GM23338 (cell line): ENCODE measurements around the gene GUCY1A2. TPM values are rescaled to one million over a fixed set of nuclear protein-coding genes. Genes with fewer than 3 reads are reported as not detected.

Source experiments
- ATAC-seq: fragments of 200-7000 bp; cut with Tn5 transposase; 3 replicates; pipeline ENCODE4 v1.9.1; 2020
- DNase-seq: peaks from one replicate; pipeline ENCODE4 v3.0.0-alpha.2; 2015; ENCODE audit warnings: low spot score
- H2AFZ ChIP-seq: fragments of 200-600 bp; sonication (generic); 2 replicates; pipeline ENCODE4 v1.8.0; 2016; ENCODE audit warnings: antibody characterized with exemption, mild to moderate bottlenecking, moderate library complexity
- H3F3A ChIP-seq: fragments of 200-600 bp; sonication (generic); replicated peaks from 2 replicates; pipeline ENCODE4 v1.8.0; 2017; ENCODE audit warnings: antibody characterized with exemption, mixed run types, low read depth
- H3K27ac ChIP-seq: fragments of 200-600 bp; sonication (generic); 2 replicates; pipeline ENCODE4 v1.6.1; 2016; ENCODE audit warnings: low read depth
- H3K27me3 ChIP-seq: fragments of 200-600 bp; sonication (generic); 2 replicates; pipeline ENCODE4 v1.8.0; 2016; ENCODE audit warnings: mild to moderate bottlenecking, mixed run types, moderate library complexity; ENCODE audit not compliant: insufficient read depth
- H3K36me3 ChIP-seq: fragments of 200-600 bp; sonication (generic); 2 replicates; pipeline ENCODE4 v1.8.0; 2016; ENCODE audit warnings: mild to moderate bottlenecking; ENCODE audit not compliant: insufficient read depth
- H3K4me1 ChIP-seq: fragments of 200-600 bp; sonication (generic); 2 replicates; pipeline ENCODE4 v1.8.0; 2016; ENCODE audit warnings: mild to moderate bottlenecking, moderate library complexity; ENCODE audit not compliant: insufficient read depth
- H3K4me2 ChIP-seq: fragments of 200-600 bp; sonication (generic); 2 replicates; pipeline ENCODE4 v1.7.1; 2017; ENCODE audit warnings: mixed run types
- H3K4me3 ChIP-seq: fragments of 200-600 bp; sonication (generic); 2 replicates; pipeline ENCODE4 v1.6.1; 2016; ENCODE audit warnings: mixed run types
- H3K79me2 ChIP-seq: fragments of 200-600 bp; sonication (generic); replicated peaks from 2 replicates; pipeline ENCODE4 v1.8.0; 2017; ENCODE audit warnings: mild to moderate bottlenecking; ENCODE audit not compliant: insufficient read depth
- H3K9me2 ChIP-seq: fragments of 200-600 bp; sonication (generic); 2 replicates; pipeline ENCODE4 v1.8.0; 2017; ENCODE audit not compliant: insufficient read depth
- H4K20me1 ChIP-seq: fragments of 200-600 bp; sonication (generic); replicated peaks from 2 replicates; pipeline ENCODE4 v1.8.0; 2017; ENCODE audit warnings: mild to moderate bottlenecking; ENCODE audit not compliant: insufficient read depth
- H3K27ac Mint-ChIP-seq: 2 replicates; pipeline ENCODE4 v1.8.0; 2020; ENCODE audit warnings: inconsistent platforms, mild to moderate bottlenecking, moderate library complexity, mixed read lengths
- H3K27me3 Mint-ChIP-seq: 3 replicates; pipeline ENCODE4 v1.8.0; 2022; ENCODE audit warnings: low read depth, mild to moderate bottlenecking, moderate library complexity, mixed read lengths, inconsistent platforms; ENCODE audit not compliant: insufficient read depth, poor library complexity
- H3K36me3 Mint-ChIP-seq: 3 replicates; pipeline ENCODE4 v1.8.0; 2021; ENCODE audit warnings: low read depth, mild to moderate bottlenecking, inconsistent platforms, moderate library complexity, mixed read lengths
- H3K4me1 Mint-ChIP-seq: 3 replicates; pipeline ENCODE4 v1.8.0; 2020; ENCODE audit warnings: mild to moderate bottlenecking, inconsistent platforms, mixed read lengths
- H3K4me3 Mint-ChIP-seq: 3 replicates; pipeline ENCODE4 v1.8.0; 2021; ENCODE audit warnings: moderate library complexity, mild to moderate bottlenecking, inconsistent platforms, mixed read lengths
- H3K9me3 Mint-ChIP-seq: 3 replicates; pipeline ENCODE4 v1.8.0; 2020; ENCODE audit warnings: moderate library complexity, mild to moderate bottlenecking, inconsistent platforms, mixed read lengths
- CREB1 ChIP-seq: fragments of 250-450 bp; sonication (Bioruptor Pico); IDR thresholded peaks from 2 replicates; pipeline ENCODE4 v1.5.0; 2020; ENCODE audit warnings: low read depth, mild to moderate bottlenecking, moderate library complexity
- CTCF ChIP-seq, 2 experiments: fragments of 200-600 bp in 1 of 2; sonication (generic) in 1 of 2; conservative IDR thresholded peaks; 2 replicates each; pipeline versions ENCODE4 v1.5.1 to v1.6.1; 2016 to 2017; ENCODE audit warnings: antibody characterized with exemption in 2 of 2, low read depth in 2 of 2, mild to moderate bottlenecking in 2 of 2, moderate library complexity in 1 of 2
- ETS1 ChIP-seq: IDR thresholded peaks from 2 replicates; pipeline ENCODE4 v1.6.1; 2016; ENCODE audit warnings: antibody characterized with exemption
- EZH2 ChIP-seq: fragments of 200-600 bp; sonication (generic); IDR thresholded peaks from one replicate; pipeline ENCODE4 v1.8.0; 2017; ENCODE audit warnings: antibody characterized with exemption, mild to moderate bottlenecking, low read depth; ENCODE audit not compliant: unreplicated experiment
- EZH2phosphoT487 ChIP-seq: fragments of 200-600 bp; sonication (generic); IDR thresholded peaks from one replicate; pipeline ENCODE4 v1.8.1; 2018; ENCODE audit warnings: antibody characterized with exemption; ENCODE audit not compliant: unreplicated experiment
- JUNB ChIP-seq: IDR thresholded peaks from one replicate; pipeline ENCODE4 v1.6.1; 2016; ENCODE audit warnings: antibody characterized with exemption; ENCODE audit not compliant: unreplicated experiment
- NANOG ChIP-seq: IDR thresholded peaks from 2 replicates; pipeline ENCODE4 v1.6.1; 2016; ENCODE audit warnings: antibody characterized with exemption, borderline replicate concordance
- POLR2AphosphoS5 ChIP-seq: IDR thresholded peaks from 2 replicates; pipeline ENCODE4 v1.6.1; 2016; ENCODE audit warnings: antibody characterized with exemption, low read depth
- REST ChIP-seq: IDR thresholded peaks from one replicate; pipeline ENCODE4 v1.6.1; 2018; ENCODE audit warnings: antibody characterized with exemption; ENCODE audit not compliant: unreplicated experiment
- STAT1 ChIP-seq: IDR thresholded peaks from one replicate; pipeline ENCODE4 v1.6.1; 2016; ENCODE audit warnings: antibody characterized with exemption; ENCODE audit not compliant: unreplicated experiment
- ZNF114 ChIP-seq: fragments of 250-450 bp; sonication (Bioruptor Pico); IDR thresholded peaks from 2 replicates; pipeline ENCODE4 v1.5.0; 2020; ENCODE audit warnings: mild to moderate bottlenecking, moderate library complexity
- ZNF331 ChIP-seq: fragments of 250-450 bp; sonication (Bioruptor Pico); IDR thresholded peaks from 2 replicates; pipeline ENCODE4 v1.5.0; 2020; ENCODE audit warnings: low read depth, mild to moderate bottlenecking, moderate library complexity
- ZNF462 ChIP-seq: fragments of 250-450 bp; sonication (Bioruptor Pico); IDR thresholded peaks from 2 replicates; pipeline ENCODE4 v1.5.0; 2020; ENCODE audit warnings: mild to moderate bottlenecking, moderate library complexity
- polyA plus RNA-seq: library from polyadenylated mRNA; unstranded; fragments of >200 nt; fragmentation: Nextera tagmentation; extraction: Ambion mirVana; gene quantifications from 2 replicates; pipeline ENCODE4 v1.2.1, GENCODE V29; 2016
- total RNA-seq: library from RNA; depleted of rRNA; stranded (reverse); fragments of >200 nt; shearing (Covaris generic); gene quantifications from 2 replicates; pipeline ENCODE4 v1.2.3, GENCODE V29; 2014

Gene GUCY1A2
- total and polyA plus RNA-seq, 2 experiments from 2014 or later, result 0.36 to 1.4 TPM

DNA sequence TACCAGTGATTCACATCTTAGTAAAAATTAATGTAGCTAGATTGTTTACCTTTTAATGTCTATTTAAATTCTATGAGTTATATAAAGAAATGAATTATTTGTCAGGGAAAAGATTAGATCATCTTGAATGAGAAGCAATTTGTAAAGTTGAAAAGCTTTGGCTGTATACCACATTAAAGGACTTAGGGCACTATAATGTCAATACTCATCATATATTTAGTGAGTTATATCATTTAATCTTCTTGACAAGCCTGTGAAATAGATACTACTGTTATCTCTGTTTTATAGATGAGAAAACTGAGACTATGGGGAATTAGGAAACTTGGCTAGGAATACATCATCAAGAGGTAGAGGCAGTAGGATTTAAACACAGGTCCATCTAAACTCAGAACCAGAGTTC lies 160.1 kb downstream of the GUCY1A2 start:
- Histone ChIP-seq H3K79me2 (no peaks in the 10 kb centered on the region), H3K9me2 (no peaks in the 10 kb centered on the region), H2AFZ (no peak overlapping the region), H3K36me3 (no peaks in the 10 kb centered on the region), H3K4me2 (no peak overlapping the region), H3K27ac (no peak overlapping the region), H4K20me1 (no peaks in the 10 kb centered on the region), H3K4me3 (no peak overlapping the region), H3K27me3 (no peaks in the 10 kb centered on the region), H3F3A (no peaks in the 10 kb centered on the region), H3K4me1 (no peaks in the 10 kb centered on the region)
- H3K4me1 Mint-ChIP-seq, result no peaks in the 10 kb centered on the region
- TF ChIP-seq STAT1, result no peak
- no peak for TF ChIP-seq CREB1
- no peak for TF ChIP-seq EZH2phosphoT487
- no peak for TF ChIP-seq POLR2AphosphoS5
- TF ChIP-seq ZNF462, result no peak
- no peak for TF ChIP-seq ZNF114
- TF ChIP-seq ZNF331 (CRISPR knock-in tag), result no peak
- TF ChIP-seq CTCF (conservative IDR thresholded peaks at IDR 0.05; ENCODE audit: low read depth in 2 of 2), result no peak
- no peak for TF ChIP-seq REST
- no peak for TF ChIP-seq ETS1
- TF ChIP-seq EZH2, result no peak
- no peak for TF ChIP-seq NANOG
- TF ChIP-seq JUNB, result no peak
- DNase-seq, result no peak
- no peak overlapping the region for H3K27ac Mint-ChIP-seq
- H3K4me3 Mint-ChIP-seq, result no peak overlapping the region
- no peaks in the 10 kb centered on the region for H3K27me3 Mint-ChIP-seq
- no peaks in the 10 kb centered on the region; the same call in 2 of the 3 replicates for H3K9me3 Mint-ChIP-seq
- H3K36me3 Mint-ChIP-seq, result no peaks in the 10 kb centered on the region
- no peak for ATAC-seq
